GM12864 (cell line): ENCODE results near the gene NUPR1.
"Not testable (repeated sequence)": the region's sequence is repeated elsewhere in the genome, so short reads cannot be mapped to it uniquely, and the experiment has no call there.

ENCODE experiments used
- DNase-seq: peaks from one replicate; pipeline ENCODE4 v3.0.0-alpha.2; 2011; ENCODE audit warnings: low read depth
- H3K4me3 ChIP-seq: 2 replicates; pipeline ENCODE4 v1.5.1; 2011; ENCODE audit warnings: mild to moderate bottlenecking, low read depth, low read length, control low read depth
- TF ChIP-seq, protein P1 (sequence below): IDR thresholded peaks from 2 replicates; pipeline ENCODE4 v1.5.1; 2011; ENCODE audit warnings: low read depth, mild to moderate bottlenecking, moderate library complexity, low read length, control low read depth, inconsistent platforms; ENCODE audit errors: missing control alignments

The NUPR1 gene

DNA sequence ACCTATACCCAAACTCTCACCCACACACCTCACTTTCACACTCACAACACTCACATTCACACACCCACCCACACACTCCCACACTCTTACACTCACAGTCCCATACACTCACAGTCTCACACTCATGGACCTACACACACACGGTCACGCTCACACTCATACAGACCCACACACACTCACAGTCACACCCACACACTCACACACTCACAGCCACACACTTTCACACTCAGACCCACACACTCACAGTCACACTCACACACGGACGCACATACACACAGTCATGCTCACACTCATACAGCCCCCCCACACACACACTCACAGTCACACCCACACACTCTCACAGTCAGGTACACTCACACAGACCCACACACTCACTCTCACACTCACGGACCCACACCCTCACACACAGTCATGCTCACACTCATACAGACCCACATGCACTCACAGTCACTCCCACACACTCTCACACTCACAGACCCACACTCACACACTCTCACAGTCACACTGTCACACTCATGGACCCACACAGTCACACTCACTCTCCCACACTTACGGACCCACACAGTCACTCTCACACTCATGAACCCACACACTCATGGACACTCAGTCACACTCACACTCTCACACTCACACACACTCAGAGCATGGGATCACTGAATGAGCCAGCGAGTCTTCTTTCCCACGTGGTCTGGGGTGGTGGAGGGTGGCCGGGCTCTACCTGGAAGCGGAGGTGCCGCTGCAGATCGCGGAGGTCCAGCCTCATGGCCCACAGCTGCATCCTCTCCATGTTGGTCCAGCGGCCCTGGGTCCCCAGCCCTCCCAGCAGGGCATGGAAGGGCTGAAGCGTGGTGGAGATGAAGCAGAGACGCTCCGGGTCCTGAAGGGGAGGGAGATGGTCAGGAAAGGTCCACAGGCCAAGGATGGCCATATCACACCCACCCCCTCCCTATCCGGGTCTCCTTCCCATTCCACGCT is 37.2 kb downstream of the NUPR1 start:
- no peak overlapping the region for H3K4me3 ChIP-seq
- DNase-seq = no peak
- TF ChIP-seq, protein P1, sequence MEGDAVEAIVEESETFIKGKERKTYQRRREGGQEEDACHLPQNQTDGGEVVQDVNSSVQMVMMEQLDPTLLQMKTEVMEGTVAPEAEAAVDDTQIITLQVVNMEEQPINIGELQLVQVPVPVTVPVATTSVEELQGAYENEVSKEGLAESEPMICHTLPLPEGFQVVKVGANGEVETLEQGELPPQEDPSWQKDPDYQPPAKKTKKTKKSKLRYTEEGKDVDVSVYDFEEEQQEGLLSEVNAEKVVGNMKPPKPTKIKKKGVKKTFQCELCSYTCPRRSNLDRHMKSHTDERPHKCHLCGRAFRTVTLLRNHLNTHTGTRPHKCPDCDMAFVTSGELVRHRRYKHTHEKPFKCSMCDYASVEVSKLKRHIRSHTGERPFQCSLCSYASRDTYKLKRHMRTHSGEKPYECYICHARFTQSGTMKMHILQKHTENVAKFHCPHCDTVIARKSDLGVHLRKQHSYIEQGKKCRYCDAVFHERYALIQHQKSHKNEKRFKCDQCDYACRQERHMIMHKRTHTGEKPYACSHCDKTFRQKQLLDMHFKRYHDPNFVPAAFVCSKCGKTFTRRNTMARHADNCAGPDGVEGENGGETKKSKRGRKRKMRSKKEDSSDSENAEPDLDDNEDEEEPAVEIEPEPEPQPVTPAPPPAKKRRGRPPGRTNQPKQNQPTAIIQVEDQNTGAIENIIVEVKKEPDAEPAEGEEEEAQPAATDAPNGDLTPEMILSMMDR = no peak

DNA sequence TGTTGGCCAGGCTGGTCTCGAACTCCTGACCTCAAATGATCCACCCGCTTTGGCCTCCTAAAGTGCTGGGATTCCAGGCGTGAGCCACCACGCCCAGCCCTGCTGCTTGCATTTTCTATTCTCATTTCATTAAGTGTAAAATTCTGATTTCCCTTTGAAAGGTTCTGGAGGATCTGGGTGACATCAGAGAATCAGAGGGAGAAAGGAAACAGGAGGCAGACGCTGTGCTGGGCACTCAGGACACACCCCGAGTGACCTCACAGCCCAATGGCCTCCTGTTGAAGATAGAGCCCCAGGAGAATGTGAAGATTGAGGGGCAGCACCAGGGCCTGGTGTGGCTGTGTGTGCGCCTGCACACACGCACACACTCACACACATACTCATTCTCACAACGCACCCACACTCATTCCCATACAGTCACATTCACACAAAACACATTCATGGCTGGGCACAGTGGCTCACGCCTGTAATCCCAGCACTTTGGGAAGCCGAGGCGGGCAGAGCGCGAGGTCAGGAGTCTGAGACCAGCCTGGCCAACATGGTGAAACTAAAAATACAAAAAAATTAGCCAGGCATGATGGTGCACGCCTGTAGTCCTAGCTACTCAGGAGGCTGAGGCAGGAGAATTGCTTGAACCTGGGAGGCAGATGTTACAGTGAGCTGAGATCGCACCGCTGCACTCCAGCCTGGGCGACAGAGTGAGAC is 38.1 kb downstream of the NUPR1 start:
- not testable (repeated sequence) for DNase-seq, H3K4me3 ChIP-seq

DNA sequence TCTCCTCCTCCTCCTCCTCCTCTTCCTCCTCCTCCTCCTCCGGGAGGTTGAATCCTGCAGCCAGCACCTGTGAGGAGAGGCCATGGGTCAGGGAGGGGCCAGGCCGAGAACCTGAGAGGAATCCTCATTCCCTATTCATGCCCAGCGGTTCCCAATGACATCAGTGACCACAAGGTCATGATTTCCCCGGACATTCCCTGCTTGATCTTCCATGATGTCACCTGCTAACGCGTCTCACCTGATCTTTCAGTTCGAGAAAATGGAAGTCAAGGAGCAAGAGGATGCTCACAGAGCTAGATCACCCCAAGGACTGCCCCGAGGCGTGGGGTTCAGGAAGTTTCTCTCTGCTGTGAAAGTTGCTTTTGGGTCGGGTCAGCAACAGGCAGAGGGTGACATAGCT is 38.9 kb downstream of the NUPR1 start:
- no peak overlapping the region for H3K4me3 ChIP-seq
- no peak for DNase-seq
- TF ChIP-seq, protein P1 = no peak

DNA sequence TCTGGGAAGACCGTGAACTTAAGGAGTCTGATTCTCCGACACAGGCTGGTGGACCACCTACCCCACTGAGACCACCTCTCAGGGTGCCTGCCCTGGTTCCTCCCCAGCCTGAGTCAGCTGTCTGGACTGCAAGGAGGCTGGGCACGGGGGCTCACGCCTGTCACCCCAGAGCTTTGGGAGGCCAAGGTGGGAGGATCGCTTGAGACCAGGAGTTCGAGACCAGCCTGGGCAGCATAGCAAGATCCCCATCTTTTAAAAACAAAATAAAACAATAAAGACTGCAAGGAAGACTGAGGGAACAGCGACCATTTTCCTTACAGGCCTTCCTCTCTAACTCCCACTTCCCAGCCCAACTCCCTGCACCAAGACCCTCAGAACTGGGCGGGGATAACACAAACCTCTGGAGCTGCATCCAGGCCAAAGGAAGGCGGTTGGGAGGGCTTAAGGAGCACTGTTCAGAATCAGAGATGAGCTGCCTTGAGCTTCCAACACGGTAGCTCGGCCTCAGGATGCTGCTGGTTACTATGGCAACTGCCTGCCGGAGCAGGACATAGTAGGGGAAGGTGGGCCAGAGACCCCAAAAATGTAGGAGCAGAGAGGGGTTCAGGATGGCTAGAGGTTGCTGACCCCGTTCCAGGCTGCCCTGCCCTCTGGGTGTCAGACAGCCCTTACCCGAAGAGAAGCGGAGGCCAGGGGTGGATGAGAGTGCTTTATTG is 40.0 kb downstream of the NUPR1 start:
- H3K4me3 ChIP-seq = no peak overlapping the region
- TF ChIP-seq, protein P1 = no peak

DNA sequence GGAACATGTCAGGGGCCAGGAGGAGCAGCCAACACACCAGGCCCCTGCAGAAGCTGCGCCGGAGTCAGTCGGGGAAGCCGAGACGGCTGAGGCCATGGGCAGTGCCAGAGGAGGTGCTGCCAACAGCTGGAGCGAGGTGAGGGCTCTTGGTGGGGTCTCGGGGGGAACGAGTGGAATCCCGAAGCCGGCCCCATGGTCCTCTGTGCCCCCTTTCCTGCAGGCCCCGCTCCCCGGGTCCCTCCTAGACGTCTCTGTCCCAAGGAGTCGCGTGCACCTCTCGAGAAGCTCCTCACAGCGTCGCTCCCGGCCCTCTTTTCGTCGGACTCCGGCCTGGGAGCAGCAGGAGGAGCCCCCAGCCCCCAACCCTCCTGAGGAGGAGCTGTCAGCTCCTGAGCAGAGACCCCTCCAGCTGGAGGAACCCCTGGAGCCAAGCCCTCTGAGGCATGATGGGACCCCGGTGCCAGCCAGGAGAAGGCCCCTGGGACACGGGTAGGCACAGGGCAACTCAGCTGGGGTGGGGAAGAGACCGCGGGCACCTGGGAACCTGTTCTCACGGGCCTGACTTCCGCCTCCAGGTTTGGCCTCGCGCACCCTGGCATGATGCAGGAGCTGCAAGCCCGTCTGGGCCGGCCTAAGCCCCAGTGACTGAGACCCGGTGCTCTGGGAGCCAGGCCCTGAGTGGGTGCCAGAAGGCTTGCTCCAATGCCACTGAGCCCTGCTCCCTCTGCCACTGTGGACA is 40.7 kb downstream of the NUPR1 start:
- TF ChIP-seq, protein P1 = no peak
- no peak overlapping the region for H3K4me3 ChIP-seq
- no peak for DNase-seq

More for the DNA sequence above, 40.0 kb downstream of the NUPR1 start:
- DNase-seq = no peak

DNA sequence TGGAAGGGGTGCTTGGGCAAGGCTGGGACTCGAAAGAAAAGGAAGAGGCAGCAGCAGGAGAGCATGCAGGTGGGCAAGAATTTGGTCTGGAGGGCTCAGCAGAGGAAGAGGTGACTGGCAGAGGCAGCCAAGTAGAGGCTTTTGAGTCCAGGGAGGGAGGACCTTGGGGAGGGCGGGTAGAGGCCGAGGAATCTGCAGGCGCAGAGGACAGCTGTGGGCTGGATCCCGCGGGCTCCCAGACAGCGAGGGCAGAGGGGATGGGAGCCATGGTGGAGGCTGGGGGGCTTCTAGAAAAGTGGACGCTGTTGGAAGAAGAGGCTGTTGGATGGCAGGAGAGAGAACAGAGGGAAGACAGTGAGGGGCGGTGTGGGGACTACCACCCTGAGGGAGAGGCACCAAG is 41.4 kb downstream of the NUPR1 start:
- H3K4me3 ChIP-seq = no peak overlapping the region
- no peak for DNase-seq
- TF ChIP-seq, protein P1 = no peak
